ENCODE measurements around the gene WDR48.

The WDR48 gene

DNA sequence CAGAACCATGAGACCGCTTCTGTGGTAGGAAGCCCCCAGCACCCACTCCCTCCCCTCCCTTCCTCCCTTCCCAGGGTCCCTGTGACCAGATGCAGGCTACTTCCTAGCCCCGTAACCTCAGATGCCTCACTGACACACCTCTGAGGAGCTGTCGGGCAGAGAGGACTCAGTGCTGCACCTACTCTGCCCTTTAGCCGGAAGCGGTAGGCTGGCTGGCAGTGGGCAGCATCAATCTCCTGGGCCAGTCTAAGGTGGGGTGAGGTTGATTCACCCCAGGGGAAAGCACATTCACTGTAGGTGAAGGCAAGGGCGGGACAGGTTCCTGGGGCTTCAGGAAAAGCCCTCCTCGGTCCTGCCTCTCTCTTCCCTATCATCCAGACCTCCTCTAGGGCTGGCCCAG is 82.5 kb downstream of the WDR48 start:
- no peak overlapping the region for H3K4me3 ChIP-seq (ENCODE audit: low read length)

DNA sequence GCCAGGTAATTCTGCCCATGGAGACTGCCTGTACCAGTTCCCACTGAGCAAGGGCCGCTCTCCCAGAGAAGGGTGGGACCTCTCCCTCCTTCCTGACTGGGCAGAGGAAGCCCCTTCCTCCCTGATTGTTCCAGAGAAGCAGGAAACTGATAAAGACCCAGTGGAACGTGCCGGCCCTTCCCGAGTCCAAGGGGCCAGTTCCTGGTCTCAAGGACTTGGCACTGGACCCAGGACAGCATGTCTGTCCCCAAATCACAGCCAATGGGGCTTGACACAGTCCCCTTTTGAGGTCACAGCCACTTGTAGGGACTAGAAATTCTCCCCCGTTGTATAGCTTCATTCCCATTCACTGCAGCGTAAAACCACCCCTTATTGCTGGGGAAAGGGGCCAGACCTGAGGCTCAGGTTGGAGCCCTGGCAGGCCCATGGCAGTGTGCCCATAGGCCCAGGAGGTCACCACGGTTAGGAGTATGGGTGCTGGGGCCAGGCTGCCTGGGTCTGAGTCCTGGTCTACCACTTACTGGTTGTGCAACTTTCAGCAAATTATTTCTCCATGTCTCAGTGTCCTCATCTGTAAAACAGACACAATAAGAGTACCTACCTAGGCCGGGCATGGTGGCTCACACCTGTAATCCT is 83.5 kb downstream of the WDR48 start:
- no peak overlapping the region for H3K4me3 ChIP-seq (ENCODE audit: low read length)
- no peak for DNase-seq (ENCODE audit: low read depth, low spot score)

More for the DNA sequence above, 82.5 kb downstream of the WDR48 start:
- DNase-seq (ENCODE audit: low read depth, low spot score), result no peak

DNA sequence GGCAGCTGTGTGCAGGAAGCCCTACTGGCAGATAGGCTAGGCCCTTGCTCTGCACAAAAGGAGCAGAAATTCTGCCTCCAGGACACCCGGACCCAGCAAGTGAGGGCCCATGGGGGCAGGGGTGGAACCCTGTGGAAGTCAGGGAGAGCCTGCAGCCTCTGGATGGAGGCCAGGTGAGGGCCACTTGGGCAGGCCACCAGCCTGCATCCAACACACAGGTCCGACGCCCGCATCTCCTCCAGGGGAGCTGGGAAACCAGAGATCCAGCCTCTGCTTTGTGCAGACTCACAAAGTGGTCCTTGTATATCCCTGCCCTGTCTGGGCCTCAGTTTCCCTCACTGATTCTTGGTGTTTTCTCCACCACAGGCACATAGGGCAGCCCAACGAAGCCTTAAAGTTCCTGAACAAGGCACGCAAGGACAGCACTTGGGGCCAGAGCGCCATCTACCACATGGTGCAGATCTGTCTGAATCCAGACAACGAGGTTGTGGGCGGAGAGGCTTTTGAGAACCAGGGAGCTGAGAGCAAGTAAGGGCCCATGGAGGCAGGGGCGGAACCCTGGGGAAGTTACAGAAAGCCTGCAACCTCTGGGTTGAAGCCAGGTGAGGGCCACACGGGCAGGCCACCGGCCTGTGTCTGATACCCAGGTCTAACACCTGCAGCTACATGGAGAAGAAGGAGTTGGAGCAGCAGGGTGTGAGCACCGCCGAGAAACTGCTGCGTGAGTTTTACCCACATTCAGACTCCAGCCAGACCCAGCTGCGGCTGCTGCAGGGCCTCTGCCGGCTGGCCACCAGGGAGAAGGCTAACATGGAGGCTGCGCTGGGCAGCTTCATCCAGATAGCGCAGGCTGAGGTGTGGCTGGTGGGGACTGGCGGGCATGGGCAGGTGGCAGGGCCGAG is 85.0 kb downstream of the WDR48 start:
- DNase-seq (ENCODE audit: low read depth, low spot score), result no peak

DNA sequence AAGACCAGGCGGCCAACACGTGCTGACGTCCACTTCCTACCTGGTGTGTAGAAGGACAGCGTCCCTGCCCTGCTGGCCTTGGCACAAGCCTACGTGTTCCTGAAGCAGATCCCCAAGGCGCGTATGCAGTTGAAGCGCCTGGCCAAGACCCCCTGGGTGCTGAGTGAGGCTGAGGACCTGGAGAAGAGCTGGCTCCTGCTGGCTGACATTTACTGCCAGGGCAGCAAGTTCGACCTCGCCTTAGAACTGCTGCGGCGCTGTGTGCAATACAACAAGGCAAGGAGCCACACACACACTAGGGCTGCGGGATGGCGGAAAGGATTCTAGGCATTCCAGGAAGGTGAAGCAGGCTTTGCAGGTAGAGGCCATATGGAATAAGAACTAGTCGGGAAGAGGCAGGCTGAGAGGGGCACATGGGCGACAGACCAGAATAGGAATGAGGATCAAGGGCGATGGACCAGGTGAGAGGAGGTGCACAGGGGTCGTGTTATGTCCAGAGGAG is 85.7 kb downstream of the WDR48 start:
- DNase-seq (ENCODE audit: low read depth, low spot score), result no peak
- no peak overlapping the region for H3K4me3 ChIP-seq (ENCODE audit: low read length)

More for the DNA sequence above, 85.0 kb downstream of the WDR48 start:
- H3K4me3 ChIP-seq (ENCODE audit: low read length), result no peak overlapping the region

DNA sequence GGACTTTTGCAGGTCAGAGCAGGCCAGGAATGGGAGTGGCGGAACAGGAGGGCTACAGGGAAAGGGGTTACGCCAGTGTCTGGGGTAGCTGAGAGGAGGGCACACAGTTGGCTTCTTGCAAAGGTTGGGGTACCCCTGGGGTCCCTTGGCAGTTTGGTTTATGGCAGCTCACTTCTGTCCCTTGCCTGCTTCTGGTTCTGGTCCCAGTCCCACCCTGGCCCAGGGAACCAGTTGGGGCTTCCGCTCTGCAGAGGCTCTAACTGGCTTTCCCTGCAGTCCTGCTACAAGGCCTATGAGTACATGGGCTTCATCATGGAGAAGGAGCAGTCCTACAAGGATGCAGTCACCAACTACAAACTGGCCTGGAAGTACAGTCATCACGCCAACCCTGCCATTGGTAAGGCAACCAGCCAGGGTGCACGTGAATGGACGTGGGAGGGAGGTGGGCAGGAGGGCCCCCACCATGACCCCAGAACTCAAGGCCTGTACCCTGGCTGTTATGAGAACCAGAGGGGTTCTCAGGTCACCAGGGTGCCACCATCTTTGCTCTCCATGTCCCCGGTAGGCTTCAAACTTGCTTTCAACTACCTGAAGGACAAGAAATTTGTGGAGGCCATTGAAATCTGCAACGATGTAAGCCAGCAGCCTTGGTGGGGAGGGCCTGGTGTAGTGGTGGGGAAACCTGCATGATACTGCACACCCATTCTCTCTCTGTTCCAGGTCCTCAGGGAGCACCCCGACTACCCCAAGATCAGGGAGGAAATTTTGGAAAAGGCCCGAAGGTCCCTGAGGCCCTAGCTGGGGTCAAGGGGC is 86.4 kb downstream of the WDR48 start:
- no peak overlapping the region for H3K4me3 ChIP-seq (ENCODE audit: low read length)
- DNase-seq (ENCODE audit: low read depth, low spot score), result no peak

DNA sequence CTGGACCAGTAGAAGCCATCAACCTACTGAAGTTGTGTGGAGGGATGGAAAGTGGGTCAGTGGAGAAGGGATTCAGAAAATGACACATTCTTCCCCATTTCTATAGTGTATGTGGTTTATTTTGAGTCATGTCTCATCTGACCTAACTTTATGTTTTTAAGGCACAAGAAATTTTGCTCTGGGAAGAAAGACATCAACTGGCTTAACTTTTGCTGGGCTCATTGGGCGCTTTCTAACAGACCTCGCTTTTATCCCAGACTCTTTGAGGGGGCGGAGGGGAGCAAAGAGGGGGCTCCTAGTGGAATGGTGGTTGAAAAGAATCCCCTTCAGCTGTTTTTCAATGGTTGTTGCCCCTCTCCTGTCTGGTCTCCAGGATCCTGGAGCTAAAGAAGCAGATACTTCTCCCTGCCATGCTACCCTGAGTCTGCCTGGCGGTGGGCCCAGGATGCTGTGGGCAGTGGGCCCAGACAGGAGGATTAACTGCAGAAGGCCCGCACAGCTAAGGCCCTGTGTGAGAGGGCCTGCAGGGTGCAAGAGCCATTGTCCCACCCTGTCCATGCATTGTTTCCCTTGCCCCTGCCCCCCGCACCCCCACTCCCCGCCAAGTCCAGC is 87.1 kb downstream of the WDR48 start:
- no peak overlapping the region for H3K4me3 ChIP-seq (ENCODE audit: low read length)
- no peak for DNase-seq (ENCODE audit: low read depth, low spot score)

DNA sequence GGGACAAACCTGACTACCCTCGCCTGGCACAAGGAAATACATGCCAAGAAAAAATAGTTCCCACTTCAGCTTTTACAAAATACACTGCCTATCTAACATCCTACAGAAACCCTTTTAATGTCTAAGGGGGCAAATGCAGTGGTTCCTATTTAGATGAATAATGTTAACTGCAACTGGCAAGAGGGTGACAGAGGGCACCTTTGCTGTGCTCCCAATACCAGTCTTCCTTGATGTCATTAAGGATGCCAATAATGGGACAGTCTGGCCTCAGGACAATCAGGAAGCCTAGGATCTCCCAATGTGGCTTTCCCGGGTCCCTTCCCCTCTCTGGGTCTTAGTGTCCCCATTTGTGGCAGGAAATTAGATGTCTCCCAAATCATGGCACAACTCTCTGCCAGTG is 87.6 kb downstream of the WDR48 start:
- no peak overlapping the region for H3K4me3 ChIP-seq (ENCODE audit: low read length)

DNA sequence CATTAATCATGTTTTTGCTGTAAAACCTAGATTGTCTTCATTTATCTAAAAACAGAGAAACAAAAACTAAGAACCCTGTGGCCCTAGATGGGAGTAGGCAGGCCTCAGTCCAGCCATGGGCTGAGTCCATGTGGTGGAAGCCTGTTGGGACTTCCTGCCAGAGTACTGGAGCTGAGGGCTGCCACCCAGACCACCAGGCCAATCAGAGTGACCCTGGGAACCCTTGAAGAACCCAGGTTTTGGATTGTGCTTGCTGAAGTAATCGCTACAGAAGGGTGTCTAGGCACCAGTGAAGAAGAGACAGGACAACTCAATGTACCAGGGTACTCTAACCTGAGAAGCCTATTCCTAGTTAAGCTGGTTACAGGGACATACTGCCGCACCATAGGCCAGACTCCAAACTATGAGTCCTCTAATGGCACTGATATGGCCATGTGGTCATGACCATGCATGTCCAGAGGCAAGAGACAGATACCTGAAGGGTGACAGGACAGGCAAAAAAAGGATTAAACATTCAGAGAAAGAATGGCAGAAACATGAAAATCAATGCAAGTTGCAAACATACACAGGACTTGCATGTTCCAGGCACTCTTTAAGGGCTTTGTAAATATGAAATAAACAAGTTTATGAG is 88.6 kb downstream of the WDR48 start:
- no peak for DNase-seq (ENCODE audit: low read depth, low spot score)

More for the DNA sequence above, 87.6 kb downstream of the WDR48 start:
- DNase-seq (ENCODE audit: low read depth, low spot score), result no peak

DNA sequence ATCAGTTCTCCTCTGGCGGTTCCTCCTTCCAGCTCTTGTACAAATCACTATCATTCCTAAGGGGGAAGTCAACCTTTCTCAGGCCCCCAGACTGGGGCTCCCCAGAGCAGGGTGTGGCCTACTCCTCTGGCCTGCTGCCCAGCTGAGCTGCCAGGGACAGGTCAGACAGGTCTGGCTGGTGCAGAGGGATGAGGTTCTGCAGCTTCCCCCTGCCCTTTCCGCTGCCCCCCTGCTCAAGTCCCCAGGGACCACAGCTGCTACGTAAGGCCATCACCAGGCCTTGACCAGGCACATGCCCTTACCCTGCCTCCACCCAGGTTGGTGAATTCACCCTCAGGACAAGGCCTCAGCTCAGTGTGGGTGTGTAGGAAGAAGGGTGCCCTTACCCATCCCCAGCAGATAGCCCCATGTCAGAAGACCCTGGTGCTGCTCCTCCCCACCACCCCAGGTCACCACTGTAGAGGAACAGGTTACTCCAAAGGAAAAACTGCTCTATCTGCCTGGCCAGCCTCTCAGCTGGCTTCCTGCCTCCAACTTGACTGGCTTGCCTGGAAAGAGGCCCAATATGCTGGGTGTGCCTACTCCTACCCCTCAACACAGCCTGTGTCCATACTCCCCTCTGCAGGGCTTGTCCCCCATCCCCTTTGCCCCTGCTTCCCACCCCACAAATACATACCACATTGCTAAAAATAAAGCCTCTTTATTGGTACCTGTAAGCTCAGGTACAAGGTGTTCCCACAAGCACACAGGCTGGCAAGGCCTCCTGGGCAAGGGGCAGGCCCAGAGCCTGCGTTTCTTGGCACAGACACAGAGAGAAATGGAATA is 89.6 kb downstream of the WDR48 start:
- no peak overlapping the region for H3K4me3 ChIP-seq (ENCODE audit: low read length)
- no peak for DNase-seq (ENCODE audit: low read depth, low spot score)

More for the DNA sequence above, 88.6 kb downstream of the WDR48 start:
- H3K4me3 ChIP-seq (ENCODE audit: low read length), result no peak overlapping the region

DNA sequence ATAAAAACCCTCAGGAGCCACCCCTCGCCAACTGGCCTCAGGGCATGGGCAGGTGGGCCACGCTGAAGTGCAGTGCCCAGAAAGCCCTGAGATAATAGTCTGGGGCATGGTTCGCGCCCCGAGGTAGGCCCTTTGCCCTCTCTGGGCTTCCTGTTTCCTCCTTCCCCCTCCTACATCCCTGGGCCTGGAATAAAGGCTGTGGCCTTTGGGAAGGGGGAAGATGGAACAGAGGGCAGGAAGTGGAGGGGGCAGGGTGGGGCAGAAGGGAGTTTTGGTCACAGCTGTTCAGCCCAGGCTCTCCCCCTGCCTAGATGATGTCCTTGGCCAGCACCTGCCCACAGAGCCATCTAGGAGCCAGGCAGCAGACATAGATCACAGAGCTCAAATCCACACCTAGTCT is 90.3 kb downstream of the WDR48 start:
- DNase-seq (ENCODE audit: low read depth, low spot score), result no peak
- H3K4me3 ChIP-seq (ENCODE audit: low read length), result no peak overlapping the region

DNA sequence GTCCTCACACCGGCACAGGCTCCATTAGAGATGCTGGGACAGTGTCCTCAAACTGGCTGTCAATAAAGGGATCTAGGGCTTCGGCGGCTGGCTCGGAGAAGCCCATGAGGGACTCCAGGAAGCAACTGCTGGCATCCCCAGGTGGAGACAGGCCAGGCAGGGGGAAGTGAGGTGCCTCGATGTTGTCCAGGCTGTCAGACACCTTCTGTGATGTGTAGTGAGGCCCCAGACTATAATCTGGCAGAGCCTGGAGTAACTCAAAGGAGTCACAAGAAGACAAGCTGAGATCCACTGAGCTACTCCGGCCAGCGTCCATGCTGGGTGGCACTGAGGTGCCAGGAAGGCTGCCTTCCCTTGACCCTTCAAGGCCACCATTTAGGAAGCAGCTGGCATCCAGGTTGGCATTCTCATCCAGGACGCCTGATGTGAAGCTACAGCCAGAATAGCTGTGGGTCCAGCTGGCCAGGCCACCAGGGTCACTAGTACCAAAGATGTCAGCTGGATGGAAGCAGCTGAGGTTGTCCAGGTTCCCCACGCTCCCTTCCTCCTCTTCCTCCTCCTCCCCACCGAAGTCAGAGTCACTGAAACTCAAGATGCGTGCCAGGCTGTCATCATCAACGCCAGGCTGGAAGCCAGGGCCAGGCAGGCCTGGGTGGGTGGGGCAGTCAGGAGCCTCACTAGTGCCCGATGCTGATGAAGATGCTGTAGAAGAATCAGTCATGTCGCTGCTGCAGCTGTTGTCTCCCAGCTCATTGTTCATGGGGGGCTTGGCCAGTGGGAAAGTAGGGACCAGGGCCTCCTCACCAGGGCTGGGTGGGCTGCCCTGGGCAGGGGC is 91.5 kb downstream of the WDR48 start:
- no peak overlapping the region for H3K4me3 ChIP-seq (ENCODE audit: low read length)
- DNase-seq (ENCODE audit: low read depth, low spot score), result no peak

DNA sequence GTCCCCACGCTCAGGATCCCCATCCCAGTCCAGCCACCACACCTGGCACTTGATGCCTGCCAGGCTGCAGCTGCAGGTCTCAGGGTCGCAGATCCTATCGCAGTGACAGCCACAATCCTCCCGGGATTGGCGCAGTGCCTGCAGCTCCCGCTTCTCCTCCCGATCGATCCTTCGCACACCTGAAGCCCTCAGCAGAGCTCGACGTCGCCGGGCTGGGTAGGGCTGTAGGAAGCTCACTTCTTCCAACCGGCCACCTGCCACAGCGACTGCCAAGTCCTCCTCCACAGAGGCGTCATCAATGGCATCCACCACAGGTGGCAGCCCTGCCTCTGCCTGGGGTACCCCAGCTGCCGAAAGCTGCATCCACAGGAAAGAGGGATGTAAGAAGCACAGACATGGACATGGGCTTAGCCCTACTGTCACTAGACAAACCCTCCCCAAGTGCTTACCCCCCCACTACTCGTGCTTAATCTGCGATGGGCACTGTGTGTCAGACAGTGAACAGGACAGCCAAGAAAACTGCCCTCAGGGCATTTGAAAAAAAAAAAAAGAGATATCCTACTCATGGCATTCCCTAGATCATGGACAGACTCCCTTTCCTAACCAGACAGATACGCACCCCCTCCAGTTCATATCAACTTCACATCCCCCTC is 92.4 kb downstream of the WDR48 start:
- H3K4me3 ChIP-seq (ENCODE audit: low read length), result no peak overlapping the region
- no peak for DNase-seq (ENCODE audit: low read depth, low spot score)

DNA sequence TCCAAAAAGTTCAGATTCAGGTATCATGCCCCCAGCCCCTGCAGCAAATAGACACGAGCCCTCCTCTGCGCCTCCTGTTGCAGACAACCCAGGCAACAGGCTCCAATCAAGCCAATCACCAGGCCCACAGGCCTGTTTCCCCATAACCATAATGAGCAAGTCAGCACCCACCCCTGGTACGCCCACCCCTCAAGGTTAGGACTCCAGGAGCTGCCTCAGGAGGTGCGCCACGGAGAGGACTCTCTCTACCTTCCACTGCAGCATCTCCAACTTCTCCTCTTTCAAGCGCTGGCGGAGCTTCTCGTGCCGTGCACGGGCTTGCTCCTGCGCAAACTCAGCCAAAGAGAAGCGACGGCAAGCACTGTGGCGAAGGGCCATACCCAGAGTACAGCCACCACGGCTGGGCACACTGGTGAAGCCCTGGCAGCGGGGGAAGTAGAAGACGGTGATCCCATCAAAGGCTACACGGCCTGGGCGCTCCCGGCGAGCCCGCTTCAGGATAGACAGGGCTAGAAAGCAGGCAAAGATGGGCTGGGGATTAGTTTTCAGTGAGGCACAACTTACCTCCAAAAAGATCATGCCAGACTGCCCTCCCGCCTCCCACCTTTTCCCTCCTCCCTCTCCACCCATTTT is 93.0 kb downstream of the WDR48 start:
- H3K4me3 ChIP-seq (ENCODE audit: low read length), result no peak overlapping the region
- no peak for DNase-seq (ENCODE audit: low read depth, low spot score)

DNA sequence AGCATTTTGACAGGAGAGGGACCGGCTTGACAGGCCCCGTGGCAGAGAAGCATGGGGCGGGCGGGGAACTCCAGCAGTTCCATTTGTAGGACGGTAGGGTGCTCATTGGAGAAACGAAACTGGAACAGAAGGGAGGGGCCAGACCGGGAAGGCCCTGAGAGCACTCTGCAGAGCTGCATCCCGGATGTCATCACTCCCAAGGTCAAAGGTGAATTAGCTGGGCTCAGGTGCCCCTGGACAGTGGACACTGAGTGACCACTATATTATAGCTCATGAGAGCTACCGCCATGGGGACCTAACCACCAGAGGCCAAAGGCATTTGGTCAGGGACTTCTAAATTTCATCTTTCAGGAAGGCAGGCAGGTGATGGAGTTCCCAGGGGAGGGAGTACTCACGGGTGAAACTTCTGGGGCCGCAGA is 94.3 kb downstream of the WDR48 start:
- DNase-seq (ENCODE audit: low read depth, low spot score), result no peak
- H3K4me3 ChIP-seq (ENCODE audit: low read length), result no peak overlapping the region
